GM12878 (cell line): ENCODE measurements around the gene MRTFA. TPM values are rescaled to one million over a fixed set of nuclear protein-coding genes. Genes with fewer than 3 reads are reported as not detected.

Source experiments
- ATAC-seq: fragments of 200-7000 bp; cut with Tn5 transposase; 3 replicates; pipeline ENCODE4 v1.9.1; 2020; ENCODE audit warnings: mild to moderate bottlenecking, moderate library complexity
- BruUV-seq: library from RNA; stranded (reverse); fragments of 400-500 nt; replicated peaks from 2 replicates; lab custom pipeline; 2021; lab: Mats Ljungman, UMichigan
- CTCF ChIA-PET: fragments of 300-600 bp; sonication (Branson Sonifier 250); formaldehyde crosslinking; extraction: SDS; loops from one replicate; lab custom pipeline; 2021; ENCODE audit warnings: inconsistent platforms; lab: Yijun Ruan, JAX
- POLR2A ChIA-PET: fragments of 350-600 bp; formaldehyde crosslinking; extraction: SDS; loops from one replicate; lab custom pipeline; 2021; ENCODE audit warnings: inconsistent platforms; lab: Charles Lee
- RAD21 ChIA-PET: fragments of 300-600 bp; sonication (Branson Sonifier 250); formaldehyde crosslinking; loops from one replicate; lab custom pipeline; 2023; ENCODE audit warnings: antibody characterized with exemption; ENCODE audit not compliant: unreplicated experiment; lab: Charles Lee
- SMC1A ChIA-PET: fragments of 300-600 bp; sonication (Branson Sonifier 250); formaldehyde crosslinking; loops from one replicate; lab custom pipeline; 2023; ENCODE audit not compliant: unreplicated experiment, uncharacterized antibody; lab: Charles Lee
- DNase-seq: peaks from one replicate; pipeline ENCODE4 v3.0.0-alpha.2; 2011; ENCODE audit warnings: low read depth, low spot score
- FAIRE-seq: peaks from 3 replicates; lab custom pipeline; 2011; peaks lifted over from hg19 to GRCh38; lab: Jason Lieb, UNC
- H2AFZ ChIP-seq: 2 replicates; pipeline ENCODE4 v1.6.0; 2011; ENCODE audit warnings: low read depth, low read length, control low read depth; ENCODE audit not compliant: control insufficient read depth
- H3K27ac ChIP-seq: 2 replicates; pipeline ENCODE4 v1.5.1; 2011; ENCODE audit warnings: control low read depth; ENCODE audit not compliant: control insufficient read depth, insufficient read depth
- H3K27me3 ChIP-seq, 2 experiments: replicated peaks in 1 of 2; 2 replicates each; pipeline versions ENCODE4 v1.6.0 to v1.6.1; 2011; ENCODE audit warnings: low read length in 1 of 2; ENCODE audit not compliant: control insufficient read depth in 2 of 2, insufficient read depth in 2 of 2
- H3K36me3 ChIP-seq, 2 experiments: 2 replicates each; pipeline ENCODE4 v1.5.1; 2011; ENCODE audit warnings: low read length in 1 of 2; ENCODE audit not compliant: control insufficient read depth in 2 of 2, insufficient read depth in 2 of 2
- H3K4me1 ChIP-seq: 2 replicates; pipeline ENCODE4 v1.6.1; 2011; ENCODE audit warnings: mild to moderate bottlenecking, low read length, moderate library complexity, mixed read lengths; ENCODE audit not compliant: control insufficient read depth, insufficient read depth
- H3K4me2 ChIP-seq: 2 replicates; pipeline ENCODE4 v1.6.0; 2011; ENCODE audit warnings: control low read depth; ENCODE audit not compliant: control insufficient read depth, insufficient read depth
- H3K4me3 ChIP-seq: fragments of 200-600 bp; sonication (generic); 2 replicates; pipeline ENCODE4 v1.5.1; 2016
- H3K79me2 ChIP-seq: 2 replicates; pipeline ENCODE4 v1.6.0; 2011; ENCODE audit warnings: low read length; ENCODE audit not compliant: control insufficient read depth, insufficient read depth
- H3K9ac ChIP-seq: 2 replicates; pipeline ENCODE4 v1.8.0; 2011; ENCODE audit warnings: low read length, control low read depth, mixed read lengths; ENCODE audit not compliant: control insufficient read depth, insufficient read depth
- H3K9me3 ChIP-seq: replicated peaks from 3 replicates; pipeline ENCODE4 v1.5.1; 2011; ENCODE audit warnings: mild to moderate bottlenecking, low read length; ENCODE audit not compliant: control insufficient read depth, insufficient read depth
- H4K20me1 ChIP-seq: 2 replicates; pipeline ENCODE4 v1.6.0; 2011; ENCODE audit not compliant: control insufficient read depth, insufficient read depth
- CBFB ChIP-seq: IDR thresholded peaks from 2 replicates; pipeline ENCODE4 v1.6.1; 2016; ENCODE audit warnings: antibody characterized with exemption, low read depth
- CHD1 ChIP-seq: IDR thresholded peaks from 2 replicates; pipeline ENCODE4 v1.6.1; 2012; ENCODE audit warnings: low read depth, low read length, improper control_type of control experiment
- CREM ChIP-seq: IDR thresholded peaks from 2 replicates; pipeline ENCODE4 v1.6.1; 2014; ENCODE audit warnings: antibody characterized with exemption, low read depth
- GABPA ChIP-seq: IDR thresholded peaks from 2 replicates; pipeline ENCODE4 v1.6.1; 2014; ENCODE audit warnings: antibody characterized with exemption, low read depth, mild to moderate bottlenecking, inconsistent platforms
- HDGF ChIP-seq: fragments of 450-650 bp; IDR thresholded peaks from 2 replicates; pipeline ENCODE4 v1.6.1; 2016; ENCODE audit warnings: antibody characterized with exemption
- JUNB ChIP-seq: IDR thresholded peaks from 2 replicates; pipeline ENCODE4 v1.6.1; 2016; ENCODE audit warnings: antibody characterized with exemption, mild to moderate bottlenecking
- JUND ChIP-seq: IDR thresholded peaks from 2 replicates; pipeline ENCODE4 v1.6.1; 2012; ENCODE audit warnings: low read depth, mild to moderate bottlenecking, low read length, improper control_type of control experiment, moderate library complexity
- KDM1A ChIP-seq: fragments of 200-600 bp; sonication (generic); IDR thresholded peaks from 2 replicates; pipeline ENCODE4 v1.6.1; 2016; ENCODE audit warnings: borderline replicate concordance
- MTA2 ChIP-seq: fragments of 450-650 bp; IDR thresholded peaks from 2 replicates; pipeline ENCODE4 v1.6.1; 2016; ENCODE audit warnings: low read depth, mild to moderate bottlenecking, moderate library complexity
- NFIC ChIP-seq: IDR thresholded peaks from 2 replicates; pipeline ENCODE4 v1.6.1; 2012; ENCODE audit warnings: low read depth, mild to moderate bottlenecking, inconsistent platforms, low read length, moderate library complexity
- NR2C2 ChIP-seq: IDR thresholded peaks from 2 replicates; pipeline ENCODE4 v1.6.1; 2011; ENCODE audit warnings: borderline replicate concordance, low read depth; ENCODE audit not compliant: control insufficient read depth, insufficient read length
- PAX8 ChIP-seq: fragments of 450-650 bp; IDR thresholded peaks from 2 replicates; pipeline ENCODE4 v1.6.1; 2017; ENCODE audit warnings: mild to moderate bottlenecking, moderate library complexity
- POLR2AphosphoS5 ChIP-seq: IDR thresholded peaks from 2 replicates; pipeline ENCODE4 v1.6.1; 2011; ENCODE audit warnings: mild to moderate bottlenecking, low read length, inconsistent platforms
- RELA ChIP-seq: fragments of 450-650 bp; IDR thresholded peaks from 2 replicates; pipeline ENCODE4 v1.8.0; 2014; ENCODE audit warnings: borderline replicate concordance; ENCODE audit not compliant: partially characterized antibody
- SMC3 ChIP-seq: IDR thresholded peaks from 2 replicates; pipeline ENCODE4 v1.6.1; 2011; ENCODE audit warnings: low read length, improper control_type of control experiment, borderline replicate concordance
- ZZZ3 ChIP-seq: IDR thresholded peaks from 2 replicates; pipeline ENCODE4 v1.6.1; 2011; ENCODE audit warnings: low read depth; ENCODE audit not compliant: control insufficient read depth, insufficient read length
- WGBS: methylation state at CpG from one replicate; pipeline ENCODE4 v1.1.6; 2016; ENCODE audit warnings: low lambda C conversion rate; ENCODE audit not compliant: insufficient replicate concordance, insufficient coverage; ENCODE audit errors: missing lambda C conversion rate; 5-methylcytosine and 5-hydroxymethylcytosine counted together
- in situ Hi-C: fragments of 300-500 bp; cut with MboI; formaldehyde crosslinking; loops from 9 replicates; pipeline ENCODE4 v1.14.3; 2018; ENCODE audit warnings: mixed read lengths
- intact Hi-C: fragments of 100-400 bp; cut with micrococcal nuclease; formaldehyde crosslinking; loops from one replicate; pipeline ENCODE4 v1.14.2; 2022; ENCODE audit not compliant: unreplicated experiment
- polyA plus RNA-seq, 11 experiments: library from polyadenylated mRNA; depleted of rRNA in 4 of 11; unstranded in 6 of 11; stranded (reverse) in 5 of 11; fragments of >200 nt; fragmentation: Nextera tagmentation in 4 of 11; fragmentation: Illumina TruSeq in 1 of 11; extraction: Ambion mirVana in 4 of 11; extraction: Trizol in 1 of 11; gene quantifications; 1 replicate in 1 of 11; 2 replicates in 10 of 11; pipeline versions ENCODE4 v1.2.1 to v1.2.3, GENCODE V29; 2011 to 2016; ENCODE audit warnings: inconsistent platforms in 2 of 11, missing spikeins in 2 of 11, low read depth in 1 of 11
- total RNA-seq, 4 experiments: library from RNA; depleted of rRNA in 3 of 4; stranded (reverse); fragments of >200 nt in 3 of 4; fragmentation: Illumina TruSeq in 1 of 4; extraction: Trizol in 1 of 4; gene quantifications; 2 replicates each; pipeline versions ENCODE4 v1.2.1 to v1.2.3, GENCODE V29; 2013 to 2021

Gene MRTFA
- total and polyA plus RNA-seq, 10 of the 15 experiments (the other 5 are each of a cell fraction or from before 2014, with no cell fraction given): 2.0 to 63.9 (median 17.9) TPM

DNA sequence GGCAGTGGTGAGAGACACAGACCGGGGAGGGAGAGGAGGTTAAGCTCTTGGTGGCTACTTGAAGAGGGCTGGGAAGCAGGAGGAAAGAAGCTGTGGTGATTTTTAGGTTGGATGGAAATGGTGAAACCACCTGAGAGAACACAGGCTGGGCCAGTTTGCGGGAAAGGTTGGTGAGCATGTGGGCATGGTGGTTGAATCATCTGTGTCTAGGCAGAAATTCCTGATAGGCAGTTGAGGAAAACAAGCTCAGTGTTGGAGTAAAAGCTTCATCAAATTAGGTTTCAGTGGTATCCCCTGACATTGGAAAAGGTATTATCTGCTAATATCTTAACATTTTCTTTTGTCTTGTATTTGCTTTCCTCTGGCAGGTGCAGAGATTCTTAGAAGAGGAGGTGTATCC lies 270.5 kb downstream of the MRTFA start:
- TF ChIP-seq CBFB: no peak
- TF ChIP-seq CHD1: no peak
- POLR2A ChIA-PET: interaction anchor here (1.0 kb wide), 1 partner anchor 10 kb away, joined by 3 read pairs; no protein-coding TSS in a partner anchor
- H3K4me2 ChIP-seq: no peak overlapping the region
- peaks cover 7% of the 10 kb centered on the region for H3K79me2 ChIP-seq
- no peak for DNase-seq
- no peak overlapping the region for H3K27ac ChIP-seq
- H4K20me1 ChIP-seq: no peaks in the 10 kb centered on the region
- H3K4me1 ChIP-seq: no peaks in the 10 kb centered on the region; the same call in 1 of the 2 replicates
- H2AFZ ChIP-seq: no peak overlapping the region
- WGBS: 100% methylated on average over 2 of the region's 2 CpGs
- intact Hi-C loops: no loop called here
- no peaks in the 10 kb centered on the region for H3K27me3 ChIP-seq
- ATAC-seq: no peak
- no peaks in the 10 kb centered on the region for H3K9me3 ChIP-seq
- RAD21 ChIA-PET: no interaction called here
- no peak for FAIRE-seq
- no peak overlapping the region for H3K4me3 ChIP-seq
- CTCF ChIA-PET: interaction anchor here (0.7 to 1.4 kb wide), 3 partner anchors 14 to 121 kb away, joined by 3 to 4 read pairs (median 4); no protein-coding TSS in a partner anchor
- no TSS peak for BruUV-seq
- peaks cover 22 to 40% of the 10 kb centered on the region in 2 experiments for H3K36me3 ChIP-seq
- SMC1A ChIA-PET: interaction anchor here (1.3 to 2.6 kb wide), 2 partner anchors 16 to 18 kb away, joined by 3 to 7 read pairs; no protein-coding TSS in a partner anchor
- H3K9ac ChIP-seq: no peak overlapping the region
- in situ Hi-C loops: no loop called here

- WGBS: 100% methylated on average over 1 of the region's 1 CpG
- Histone ChIP-seq H3K4me1 (no peaks in the 10 kb centered on the region), H3K36me3 (peaks cover 28 to 54% of the 10 kb centered on the region in 2 experiments), H3K4me3 (no peak overlapping the region), H3K27ac (no peak overlapping the region), H4K20me1 (no peaks in the 10 kb centered on the region), H3K79me2 (no peaks in the 10 kb centered on the region), H3K9me3 (no peaks in the 10 kb centered on the region), H2AFZ (no peak overlapping the region), H3K4me2 (no peak overlapping the region), H3K27me3 (no peaks in the 10 kb centered on the region), H3K9ac (no peak overlapping the region)
- ChIA-PET RAD21 (no interaction called here), CTCF (interaction anchor here (1.2 to 1.3 kb wide), 2 partner anchors 11 to 16 kb away, joined by 3 read pairs; no protein-coding TSS in a partner anchor), POLR2A (no interaction called here), SMC1A (no interaction called here)
- no peak for ATAC-seq
- TF ChIP-seq GABPA: no peak
- no peak for TF ChIP-seq CREM
- TF ChIP-seq PAX8: no peak
- TF ChIP-seq JUND: no peak
- TF ChIP-seq HDGF: no peak
- TF ChIP-seq MTA2: no peak
- TF ChIP-seq ZZZ3: no peak
- TF ChIP-seq RELA: no peak
- TF ChIP-seq POLR2AphosphoS5: no peak
- TF ChIP-seq JUNB: no peak
- TF ChIP-seq NFIC: no peak
- TF ChIP-seq SMC3: no peak
- no peak for TF ChIP-seq KDM1A
- TF ChIP-seq NR2C2: no peak
- intact Hi-C loops: no loop called here
- no peak for DNase-seq
- no TSS peak for BruUV-seq
- in situ Hi-C loops: no loop called here
- FAIRE-seq: no peak
Observed at GRCh38 chr22:40364431-40364830, 272.1 kb downstream of the MRTFA start.
